ENCODE measurements around the gene UBE2U. TPM values are rescaled to one million over a fixed set of nuclear protein-coding genes. Genes with fewer than 3 reads are reported as not detected.

The UBE2U gene
- total RNA-seq, 1 experiment from 2014 or later: not detected

DNA sequence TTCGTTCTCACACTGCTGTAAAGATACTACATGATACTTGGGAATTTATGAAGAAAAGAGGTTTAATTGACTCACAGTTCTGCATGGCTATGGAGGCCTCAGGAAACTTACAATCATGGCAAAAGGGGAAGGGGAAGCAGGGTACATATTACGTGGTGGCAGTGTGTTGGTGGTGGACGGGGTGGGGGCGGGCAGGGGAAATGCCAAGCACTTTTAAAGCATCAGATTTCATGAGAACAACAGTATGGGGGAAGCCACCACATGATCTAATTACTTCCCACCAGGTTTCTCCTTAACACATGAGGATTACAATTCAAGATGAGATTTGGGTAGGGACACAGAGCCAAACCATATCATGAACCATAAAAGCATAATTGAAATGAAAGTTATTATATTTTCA lies 88.5 kb downstream of the UBE2U start:
- DNase-seq (ENCODE audit: low read depth): no peak

DNA sequence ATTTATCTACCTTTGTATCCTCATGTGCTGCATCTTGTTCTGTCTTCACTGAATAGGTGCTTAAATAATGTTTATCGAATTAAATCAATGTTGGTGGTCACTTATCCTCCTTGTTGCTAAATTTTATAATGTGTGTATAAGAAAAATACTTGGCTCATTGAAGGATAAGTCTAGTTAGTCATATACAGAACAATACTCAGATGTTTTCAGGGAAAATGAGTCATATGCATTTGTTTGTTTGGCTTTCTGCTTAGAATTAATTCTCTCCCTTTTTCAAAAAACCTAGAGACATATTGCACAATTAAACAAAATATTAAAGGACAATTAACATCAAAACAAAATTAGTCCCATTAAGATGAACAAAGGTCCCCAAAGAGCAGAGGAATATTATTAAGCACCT lies 89.0 kb downstream of the UBE2U start:
- peak; percentile 5 for DNase-seq (ENCODE audit: low read depth)

DNA sequence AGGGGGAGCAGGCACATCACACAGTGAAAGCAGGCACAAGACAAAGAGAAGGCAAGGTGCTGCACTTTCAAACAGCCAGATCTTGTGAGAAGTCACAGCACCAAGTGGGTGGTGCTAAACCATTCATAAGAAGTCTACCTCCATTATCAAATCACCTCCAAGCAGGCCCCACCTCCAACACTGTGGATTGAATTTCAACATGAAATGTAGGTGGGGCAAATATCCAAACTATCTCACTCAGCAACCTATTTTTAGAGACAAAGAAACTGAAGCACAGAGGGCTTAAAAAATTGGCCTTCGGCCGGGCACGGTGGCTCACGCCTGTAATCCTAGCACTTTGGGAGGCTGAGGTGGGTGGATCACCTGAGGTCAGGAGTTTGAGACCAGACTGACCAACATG lies 90.4 kb downstream of the UBE2U start:
- DNase-seq (ENCODE audit: low read depth): no peak

DNA sequence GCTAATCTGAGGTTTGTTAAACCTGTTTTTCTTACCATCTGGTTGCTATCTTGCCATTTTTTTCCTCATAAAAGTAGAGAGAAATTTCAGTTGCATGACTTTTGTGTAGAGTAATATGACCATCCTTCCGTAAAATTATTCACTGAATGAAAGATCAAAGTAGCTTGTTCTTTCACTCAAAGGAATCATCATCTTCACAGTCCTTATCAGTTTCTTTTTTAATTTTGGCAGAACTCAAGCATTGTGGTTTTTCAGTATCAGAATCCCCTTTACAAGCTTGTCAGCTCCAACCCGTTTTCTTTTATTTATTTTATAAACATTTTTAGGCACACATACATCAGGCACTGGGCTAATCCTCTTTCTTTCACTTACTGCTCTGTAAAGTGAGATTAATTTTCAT lies 91.7 kb downstream of the UBE2U start:
- no peak for DNase-seq (ENCODE audit: low read depth)

DNA sequence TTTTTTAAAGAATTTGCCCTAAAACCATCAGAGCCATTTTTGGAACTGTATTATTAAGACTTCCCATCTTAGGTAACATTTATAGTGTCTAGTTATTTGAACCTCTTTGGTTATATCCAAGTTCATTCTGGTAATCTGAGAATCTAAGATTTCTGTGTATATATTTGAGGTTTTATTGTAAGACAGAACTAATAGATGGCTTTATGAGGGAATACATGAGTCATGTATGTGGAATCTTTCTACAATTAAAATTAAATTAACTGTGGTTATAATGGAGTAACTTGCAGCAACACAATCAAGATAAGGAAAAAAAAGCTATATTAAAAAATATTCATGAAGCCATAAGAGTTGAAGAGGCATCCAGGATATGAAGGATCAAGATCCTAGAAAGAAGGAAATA lies 92.1 kb downstream of the UBE2U start:
- DNase-seq (ENCODE audit: low read depth): no peak

DNA sequence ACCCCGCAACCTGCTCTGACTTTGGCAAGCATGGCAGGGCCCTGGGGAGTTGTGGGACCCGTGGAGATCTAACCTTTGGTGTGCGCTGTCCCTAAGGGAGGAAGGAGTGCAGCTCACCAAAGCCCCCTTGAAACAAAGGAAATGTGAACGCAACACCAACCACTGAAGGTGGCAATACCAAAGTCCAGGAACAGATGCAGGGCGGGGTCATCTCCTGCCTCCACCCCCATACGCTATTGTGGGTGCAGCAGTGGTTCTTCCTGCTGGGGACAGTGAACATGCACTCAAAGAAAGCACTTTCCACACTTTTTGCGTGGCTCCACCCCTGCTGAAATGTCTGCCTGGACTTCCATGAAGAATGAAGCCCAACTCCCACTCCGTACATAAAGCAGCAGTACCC lies 93.0 kb downstream of the UBE2U start:
- DNase-seq (ENCODE audit: low read depth): no peak

DNA sequence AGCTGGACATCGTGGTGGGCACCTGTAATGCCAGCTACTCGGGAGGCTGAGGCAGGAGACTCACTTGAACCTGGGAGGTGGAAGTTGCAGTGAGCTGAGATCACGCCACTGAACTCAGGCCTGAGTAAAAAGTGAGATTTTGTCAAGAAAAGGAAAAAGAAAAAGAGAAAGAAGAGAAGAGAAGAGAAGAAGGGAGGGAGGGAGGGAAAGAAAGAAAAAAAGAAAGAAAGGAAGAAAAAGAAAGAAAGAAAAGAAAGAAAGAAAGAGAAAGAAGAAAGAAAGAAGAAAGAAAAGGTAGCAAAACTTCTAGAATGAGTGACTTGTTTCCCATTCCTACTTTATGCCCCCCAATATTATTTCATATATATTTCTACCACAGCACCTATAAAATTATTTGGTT lies 98.8 kb downstream of the UBE2U start:
- no peak for DNase-seq (ENCODE audit: low read depth)

DNA sequence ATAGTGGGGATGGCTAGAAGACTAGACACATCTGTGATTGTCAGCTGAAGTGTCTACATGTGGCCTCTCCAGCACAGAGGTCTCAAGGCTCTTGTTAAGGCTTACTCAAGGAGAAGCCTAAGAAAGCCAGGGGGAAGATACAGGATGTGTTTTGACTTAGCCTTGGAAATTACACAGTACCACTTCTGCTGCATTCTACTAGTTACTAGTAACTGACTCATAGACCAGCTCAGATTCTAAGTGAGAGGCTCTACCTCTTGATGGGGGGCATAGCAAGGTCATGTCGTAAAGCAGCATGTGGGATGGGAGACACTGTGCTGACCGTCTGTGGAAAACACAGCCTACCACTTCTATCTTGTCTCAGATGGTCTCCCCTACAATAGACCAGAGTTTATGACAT lies 99.5 kb downstream of the UBE2U start:
- no peak for DNase-seq (ENCODE audit: low read depth)

DNA sequence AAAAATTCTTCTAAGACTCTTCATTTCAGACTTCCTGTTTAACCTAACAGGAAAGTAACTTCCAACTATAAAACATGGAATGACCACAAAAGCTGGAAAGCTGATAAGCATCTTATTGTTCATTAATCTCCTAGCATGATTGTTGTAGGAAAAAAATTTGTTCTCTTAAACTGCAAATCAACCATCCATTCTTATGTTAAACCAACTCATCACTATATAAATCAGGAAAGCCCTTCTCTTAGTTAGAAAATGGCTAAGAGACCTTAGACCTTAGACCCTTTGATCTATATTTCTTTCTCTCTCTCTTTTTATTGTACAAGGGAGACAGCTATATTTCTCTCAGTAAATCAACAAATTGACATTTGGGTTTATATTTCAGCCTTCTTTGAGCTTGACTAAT lies 101.4 kb downstream of the UBE2U start:
- DNase-seq (ENCODE audit: low read depth): no peak

DNA sequence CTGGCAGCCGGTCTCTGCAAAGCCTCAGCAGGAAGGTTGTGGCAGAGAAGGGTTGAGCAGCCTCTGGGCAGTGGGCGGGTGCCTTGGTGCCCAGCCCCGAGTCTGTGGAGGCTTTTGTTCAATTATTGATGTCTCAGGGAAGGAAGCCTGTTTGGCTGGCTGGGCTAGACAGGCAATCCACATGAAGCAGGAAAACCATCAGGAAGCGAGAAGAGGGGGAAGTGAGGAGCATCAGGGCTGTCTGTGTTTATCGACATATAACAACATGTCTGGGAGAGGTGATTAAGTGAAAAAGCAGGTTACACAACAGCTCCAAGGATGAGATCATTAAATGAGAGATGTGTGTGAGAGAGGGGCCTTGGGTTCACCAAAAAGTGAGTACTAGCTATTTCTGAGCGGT lies 105.4 kb downstream of the UBE2U start:
- no peak for DNase-seq (ENCODE audit: low read depth)

DNA sequence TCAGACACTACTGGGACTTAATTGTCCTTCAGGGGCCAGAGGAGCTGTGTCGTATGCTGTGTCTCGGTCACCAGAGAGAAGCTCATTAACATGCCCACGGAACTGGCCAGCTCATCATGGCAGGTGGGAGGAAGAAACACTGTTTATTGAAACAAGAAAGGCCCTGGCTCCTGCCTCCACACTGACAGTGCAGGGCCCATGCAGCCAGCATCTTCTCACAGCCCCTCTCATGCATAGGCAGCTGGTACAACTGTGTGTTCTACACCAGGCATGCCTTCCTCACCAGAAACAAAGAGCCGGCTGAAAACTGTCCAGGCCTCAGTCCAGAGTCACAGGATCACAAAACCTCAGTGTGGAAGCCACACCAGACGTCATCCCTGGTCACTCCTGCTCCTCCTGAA lies 106.0 kb downstream of the UBE2U start:
- DNase-seq (ENCODE audit: low read depth): no peak

DNA sequence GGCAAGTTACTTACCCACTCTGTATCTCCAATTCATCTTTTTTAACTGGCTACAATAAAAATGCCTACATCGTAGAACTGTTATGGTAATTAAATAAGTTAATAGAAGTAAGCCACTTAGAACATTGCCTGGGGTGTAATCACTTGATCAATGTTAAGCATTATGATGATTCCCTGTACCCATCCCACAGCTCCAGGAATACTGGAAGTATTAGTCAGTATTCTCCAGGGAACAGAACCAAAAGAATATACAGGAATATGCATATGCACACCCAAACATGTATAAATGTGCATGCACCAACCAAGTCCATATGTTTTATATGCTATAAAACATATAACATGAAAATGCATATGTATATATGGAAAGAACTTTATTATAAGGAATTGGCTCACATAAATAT lies 107.3 kb downstream of the UBE2U start:
- no peak for DNase-seq (ENCODE audit: low read depth)

DNA sequence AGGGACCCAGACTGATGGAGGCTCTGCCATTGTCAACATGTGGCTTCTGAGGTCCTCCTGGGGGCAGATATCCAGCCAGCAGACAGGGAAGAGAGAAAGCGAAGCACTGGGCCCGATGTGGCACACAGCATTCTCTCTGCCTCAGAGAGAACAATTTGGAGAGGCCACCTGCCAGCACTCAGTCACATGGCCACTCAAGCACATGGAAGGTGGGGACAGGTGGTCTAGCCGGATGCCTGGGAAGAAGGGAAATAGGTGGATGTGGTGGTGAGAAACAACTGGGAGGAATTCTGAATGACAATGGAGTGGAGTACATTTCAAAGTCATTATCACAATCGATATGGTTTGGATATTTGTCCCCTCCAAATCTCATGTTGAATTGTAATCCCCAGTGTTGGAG lies 109.0 kb downstream of the UBE2U start:
- no peak for DNase-seq (ENCODE audit: low read depth)

DNA sequence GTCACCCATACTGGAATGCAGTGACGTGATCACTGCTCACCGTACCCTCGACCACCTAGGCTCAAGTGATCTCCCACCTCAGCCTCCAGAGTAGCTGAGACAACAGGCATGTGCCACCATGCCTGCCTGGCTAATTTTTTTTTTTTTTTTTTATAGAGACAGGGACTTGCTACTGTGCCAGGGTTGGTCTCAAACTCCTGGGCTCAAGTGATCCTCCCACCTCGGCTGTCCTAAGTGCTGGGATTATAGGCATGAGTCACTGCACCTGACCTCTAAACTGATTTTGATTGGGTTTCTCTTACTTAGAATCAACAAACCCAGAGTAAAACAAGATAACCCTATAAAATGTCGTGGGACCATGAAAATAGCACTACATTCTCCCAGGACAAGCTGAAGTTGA lies 112.0 kb downstream of the UBE2U start:
- no peak for DNase-seq (ENCODE audit: low read depth)
